Brain microvascular endothelial cell (primary cell): Measurements from ENCODE around the gene GRID1.

Experiments used
- DNase-seq: peaks from one replicate; pipeline ENCODE4 v3.0.0-alpha.2; 2020
- H3K27ac ChIP-seq: fragments of 250-450 bp; sonication (Bioruptor Pico); 2 replicates; pipeline ENCODE4 v1.5.1; 2020; ENCODE audit warnings: mild to moderate bottlenecking, moderate library complexity
- H3K27me3 ChIP-seq: fragments of 250-450 bp; sonication (Bioruptor Pico); replicated peaks from 2 replicates; pipeline ENCODE4 v1.5.1; 2020; ENCODE audit warnings: mild to moderate bottlenecking
- H3K36me3 ChIP-seq: fragments of 250-450 bp; sonication (Bioruptor Pico); replicated peaks from 2 replicates; pipeline ENCODE4 v1.5.1; 2020; ENCODE audit warnings: mild to moderate bottlenecking
- H3K4me3 ChIP-seq: 2 replicates; pipeline ENCODE4 v1.5.1; 2011; ENCODE audit warnings: low read depth, mild to moderate bottlenecking, control low read depth, low read length, moderate library complexity
- in situ Hi-C: cut with HindIII; loops from 2 replicates; pipeline ENCODE4 v1.10.0; 2017; ENCODE audit warnings: low sequenced_read_pairs, low pct_ligation_motif_present
- TF ChIP-seq, protein P1 (sequence below): IDR thresholded peaks from 2 replicates; pipeline ENCODE4 v1.5.1; 2011; ENCODE audit warnings: low read depth, mild to moderate bottlenecking, moderate library complexity, low read length, control low read depth, inconsistent platforms; ENCODE audit errors: missing control alignments

The GRID1 gene

DNA sequence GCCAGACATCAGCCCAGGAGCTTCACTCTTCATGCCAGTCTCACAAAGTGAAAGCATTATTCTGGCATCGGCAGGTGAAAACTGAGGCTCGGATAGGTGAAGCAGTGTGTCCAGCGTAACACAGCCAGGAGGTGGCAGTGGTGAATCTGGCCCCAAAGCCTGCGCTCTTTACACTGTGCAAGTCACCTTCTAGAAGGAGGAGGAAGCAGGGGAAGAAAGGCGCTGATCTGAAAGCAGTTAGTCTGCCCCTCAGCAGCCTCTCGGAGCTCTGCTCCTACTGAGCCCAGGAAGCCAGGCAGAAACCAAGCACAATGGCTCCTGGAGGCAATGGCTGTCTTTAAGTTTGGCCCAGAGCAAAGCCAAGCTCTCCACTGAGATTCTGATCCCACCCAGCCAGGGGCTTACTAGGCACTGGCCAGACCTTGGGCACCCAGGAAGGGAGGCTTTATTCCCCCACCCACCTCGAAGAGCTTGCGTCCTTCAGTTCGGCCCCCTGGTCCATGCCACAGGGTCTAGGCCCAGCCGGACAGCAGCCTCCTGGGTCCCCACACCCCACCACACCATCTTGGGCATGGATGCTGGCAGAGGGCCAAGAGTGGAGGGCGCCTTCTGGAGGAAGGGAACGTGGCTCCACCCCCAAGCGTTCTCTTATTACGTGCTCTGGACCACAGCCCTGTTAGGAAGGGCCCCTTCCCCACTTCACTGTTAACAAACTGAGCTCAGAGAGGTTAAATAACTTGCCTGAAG, 104.5 kb downstream of the GRID1 start:
- Histone ChIP-seq H3K27me3 (no peaks in the 10 kb centered on the region), H3K27ac (no peak overlapping the region), H3K4me3 (no peak overlapping the region), H3K36me3 (no peaks in the 10 kb centered on the region)
- DNase-seq, result no peak
- TF ChIP-seq, protein P1, sequence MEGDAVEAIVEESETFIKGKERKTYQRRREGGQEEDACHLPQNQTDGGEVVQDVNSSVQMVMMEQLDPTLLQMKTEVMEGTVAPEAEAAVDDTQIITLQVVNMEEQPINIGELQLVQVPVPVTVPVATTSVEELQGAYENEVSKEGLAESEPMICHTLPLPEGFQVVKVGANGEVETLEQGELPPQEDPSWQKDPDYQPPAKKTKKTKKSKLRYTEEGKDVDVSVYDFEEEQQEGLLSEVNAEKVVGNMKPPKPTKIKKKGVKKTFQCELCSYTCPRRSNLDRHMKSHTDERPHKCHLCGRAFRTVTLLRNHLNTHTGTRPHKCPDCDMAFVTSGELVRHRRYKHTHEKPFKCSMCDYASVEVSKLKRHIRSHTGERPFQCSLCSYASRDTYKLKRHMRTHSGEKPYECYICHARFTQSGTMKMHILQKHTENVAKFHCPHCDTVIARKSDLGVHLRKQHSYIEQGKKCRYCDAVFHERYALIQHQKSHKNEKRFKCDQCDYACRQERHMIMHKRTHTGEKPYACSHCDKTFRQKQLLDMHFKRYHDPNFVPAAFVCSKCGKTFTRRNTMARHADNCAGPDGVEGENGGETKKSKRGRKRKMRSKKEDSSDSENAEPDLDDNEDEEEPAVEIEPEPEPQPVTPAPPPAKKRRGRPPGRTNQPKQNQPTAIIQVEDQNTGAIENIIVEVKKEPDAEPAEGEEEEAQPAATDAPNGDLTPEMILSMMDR, result no peak
- in situ Hi-C loops, result no loop called here

DNA sequence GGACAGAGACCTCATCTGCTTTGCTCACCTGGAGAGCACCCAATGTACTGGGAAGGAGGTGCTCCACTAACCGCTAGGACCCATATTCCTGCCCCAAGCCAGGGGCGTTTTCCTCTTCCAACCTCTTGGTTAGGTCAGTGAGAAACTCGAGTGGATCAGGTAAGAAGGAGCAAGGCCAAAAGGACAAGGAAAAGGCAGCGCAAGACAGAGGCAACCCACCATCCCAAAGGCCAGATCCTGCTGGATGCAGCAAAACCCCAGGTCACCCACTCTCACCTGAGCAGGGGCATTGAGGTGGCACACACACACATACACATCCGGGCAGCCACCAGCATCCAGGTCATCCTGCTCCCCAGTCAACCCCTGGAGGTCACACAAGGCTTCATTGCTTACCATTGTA, 105.1 kb downstream of the GRID1 start:
- no peak overlapping the region for H3K4me3 ChIP-seq
- no peak overlapping the region for H3K27ac ChIP-seq
- in situ Hi-C loops, result no loop called here
- no peaks in the 10 kb centered on the region for H3K27me3 ChIP-seq
- no peaks in the 10 kb centered on the region for H3K36me3 ChIP-seq
- no peak for DNase-seq
- TF ChIP-seq, protein P1, result no peak

DNA sequence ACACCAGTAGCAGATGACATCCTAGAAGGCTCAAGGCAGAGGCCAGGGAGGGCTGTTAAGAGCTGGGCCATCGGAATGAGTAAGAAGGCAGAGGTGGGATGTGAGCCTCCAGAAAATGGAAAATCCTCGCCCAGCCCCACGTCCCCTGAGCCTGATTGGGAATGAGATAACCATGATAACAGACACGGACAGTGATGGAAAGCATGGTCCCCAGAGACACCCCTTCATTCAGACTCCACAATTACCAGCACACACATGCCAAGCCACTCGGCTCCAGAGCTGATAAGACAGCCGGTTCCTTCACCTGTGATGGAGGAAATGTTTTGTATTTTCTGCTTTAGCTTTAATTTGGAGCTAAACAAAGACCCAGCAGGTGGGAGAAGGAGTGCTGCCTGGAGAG, 106.0 kb downstream of the GRID1 start:
- no peak overlapping the region for H3K4me3 ChIP-seq
- no peaks in the 10 kb centered on the region for H3K36me3 ChIP-seq
- H3K27me3 ChIP-seq, result no peaks in the 10 kb centered on the region
- no peak overlapping the region for H3K27ac ChIP-seq
- in situ Hi-C loops, result no loop called here
- TF ChIP-seq, protein P1, result no peak
- no peak for DNase-seq

DNA sequence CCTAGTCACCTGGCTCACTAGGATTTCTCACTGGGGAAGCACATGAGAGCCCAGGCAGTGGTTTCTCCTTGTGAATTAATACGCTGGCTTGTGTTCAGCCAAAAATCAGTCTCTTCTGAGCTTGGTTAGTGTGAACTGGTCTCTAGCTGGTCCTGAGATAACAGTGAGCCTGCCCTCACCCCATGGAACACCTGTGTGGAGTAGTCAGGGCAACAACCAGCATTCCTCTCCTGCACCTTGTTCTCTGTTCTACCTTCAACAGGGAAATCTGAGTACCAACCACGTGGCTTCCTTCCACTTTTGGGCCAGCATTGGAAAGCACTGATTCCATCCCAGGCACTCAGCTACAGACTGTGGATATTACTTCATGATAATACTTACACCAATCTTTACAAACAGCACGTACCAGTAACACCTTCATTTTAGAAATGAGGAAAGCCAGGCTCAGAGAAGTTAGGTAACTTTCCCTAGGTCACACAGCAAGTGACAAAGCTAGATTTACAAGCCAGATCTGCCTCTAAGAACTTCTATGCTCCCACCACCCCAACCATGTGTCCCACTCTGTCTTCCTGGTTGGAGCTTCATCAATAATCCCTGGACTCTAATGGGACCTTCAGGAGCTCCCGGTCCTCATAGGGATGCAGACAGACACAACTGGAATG, 106.6 kb downstream of the GRID1 start:
- no peak for DNase-seq
- no peaks in the 10 kb centered on the region for H3K27me3 ChIP-seq
- in situ Hi-C loops, result no loop called here
- TF ChIP-seq, protein P1, result no peak
- H3K4me3 ChIP-seq, result no peak overlapping the region
- H3K36me3 ChIP-seq, result no peaks in the 10 kb centered on the region
- no peak overlapping the region for H3K27ac ChIP-seq

DNA sequence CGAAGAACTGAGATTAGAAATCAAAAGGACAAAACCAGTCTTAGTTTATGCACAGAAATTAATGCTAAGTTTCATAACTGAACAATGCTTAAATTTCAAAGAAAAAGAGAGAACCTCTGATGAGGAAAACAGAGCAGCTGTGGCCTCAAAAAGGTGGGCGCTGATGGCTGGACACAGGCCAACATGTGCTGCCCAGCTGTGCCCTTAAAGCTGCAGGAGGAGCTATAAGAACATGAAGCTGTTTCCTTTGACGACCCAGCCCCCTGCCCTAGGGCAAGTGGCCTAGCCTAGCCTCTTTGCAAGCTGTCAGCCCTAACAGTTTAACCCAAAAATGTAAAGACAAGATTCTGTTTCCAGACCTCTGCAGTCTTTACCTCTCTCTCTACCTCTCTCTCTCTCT, 107.7 kb downstream of the GRID1 start:
- in situ Hi-C loops, result no loop called here
- no peak overlapping the region for H3K4me3 ChIP-seq
- H3K27ac ChIP-seq, result no peak overlapping the region
- DNase-seq, result no peak
- H3K36me3 ChIP-seq, result no peaks in the 10 kb centered on the region
- TF ChIP-seq, protein P1, result no peak
- no peaks in the 10 kb centered on the region for H3K27me3 ChIP-seq
